Stimulated activated CD8-positive, alpha-beta memory T cell treated with anti-CD3 and anti-CD28 coated beads, Interleukin-4, amount 100 ng/mL, for 24 hours (primary cell): ENCODE measurements around the gene MPC1.
A peak's percentile ranks its signal among the peaks of the same experiment; 100 is the strongest.
"Not testable (repeated sequence)": the region's sequence is repeated elsewhere in the genome, so short reads cannot be mapped to it uniquely, and the experiment has no call there.

Experiments
- DNase-seq: peaks from one replicate; pipeline ENCODE4 v3.0.0-alpha.2; 2020; ENCODE audit warnings: low read depth

Gene MPC1

DNA sequence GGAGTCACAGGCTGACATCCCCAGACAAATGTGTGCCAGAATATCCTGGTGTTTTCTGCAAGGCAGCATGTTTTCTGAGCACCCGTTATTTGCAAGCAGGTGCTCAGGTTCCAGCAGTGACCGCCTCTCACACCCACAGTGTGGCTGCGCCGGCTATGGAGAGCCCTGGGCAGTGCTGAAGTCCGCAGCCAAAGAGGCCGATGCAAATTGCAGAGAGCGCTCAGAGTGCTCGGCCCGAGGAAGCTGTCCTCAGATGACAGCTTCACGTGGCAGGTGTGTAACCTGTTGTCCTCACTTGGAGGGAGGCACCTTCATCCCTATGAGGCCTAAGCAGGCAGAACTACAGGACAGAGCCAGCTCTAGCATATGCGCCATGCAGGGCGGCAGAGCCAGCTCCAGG is 23.5 kb upstream of the MPC1 start:
- DNase-seq: no peak

DNA sequence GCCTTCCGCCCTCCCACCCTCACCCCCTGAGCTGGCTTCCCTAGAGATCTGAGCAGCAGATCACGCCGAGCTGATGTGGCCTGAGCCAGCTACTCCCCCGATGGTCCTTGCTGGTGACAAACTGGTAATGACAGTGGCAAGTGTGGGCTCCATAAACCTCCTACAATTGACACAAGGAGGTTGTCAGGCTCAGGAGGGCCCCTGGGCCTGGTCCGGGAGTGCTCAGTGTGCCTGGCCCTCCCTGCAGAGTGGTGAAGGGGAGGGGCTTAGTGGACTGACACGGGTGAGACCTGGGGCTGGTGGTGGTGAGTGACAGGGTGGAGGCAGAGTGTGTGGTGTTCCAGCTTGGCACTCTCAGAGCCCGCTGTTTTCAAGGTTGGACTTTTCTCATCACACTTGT is 22.6 kb upstream of the MPC1 start:
- DNase-seq: no peak

DNA sequence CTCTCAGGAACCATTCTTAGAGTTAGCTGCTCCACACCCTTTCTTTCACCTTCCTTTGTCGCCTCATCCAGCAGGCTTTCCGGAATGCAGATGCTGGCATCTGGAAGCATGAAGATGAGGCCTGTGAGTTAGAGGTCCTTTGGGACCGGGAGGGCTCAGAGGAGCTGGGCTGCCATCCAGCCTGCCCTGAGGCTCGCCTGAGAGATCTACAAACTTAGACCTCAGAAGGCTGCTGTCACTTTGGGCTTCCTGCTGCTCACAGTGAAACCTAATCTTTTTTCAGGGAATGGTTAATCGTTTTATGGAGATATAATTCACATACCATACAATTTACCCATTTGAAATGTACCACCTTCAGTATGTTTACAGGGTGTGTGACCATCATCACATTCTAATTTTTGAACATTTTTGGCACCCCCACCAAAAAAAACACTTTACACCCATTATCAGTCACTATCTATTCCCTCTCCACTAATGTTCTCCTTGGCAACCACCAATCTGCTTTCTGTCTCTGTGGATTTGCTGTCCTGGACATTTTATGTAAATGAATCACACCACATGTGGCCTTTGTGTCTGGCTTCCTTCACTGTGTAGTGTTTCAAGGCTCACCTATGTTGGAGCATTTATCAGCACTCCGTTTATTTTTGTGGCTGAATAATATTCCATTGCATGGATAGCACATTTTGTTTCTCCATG is 20.0 kb upstream of the MPC1 start:
- no peak for DNase-seq

DNA sequence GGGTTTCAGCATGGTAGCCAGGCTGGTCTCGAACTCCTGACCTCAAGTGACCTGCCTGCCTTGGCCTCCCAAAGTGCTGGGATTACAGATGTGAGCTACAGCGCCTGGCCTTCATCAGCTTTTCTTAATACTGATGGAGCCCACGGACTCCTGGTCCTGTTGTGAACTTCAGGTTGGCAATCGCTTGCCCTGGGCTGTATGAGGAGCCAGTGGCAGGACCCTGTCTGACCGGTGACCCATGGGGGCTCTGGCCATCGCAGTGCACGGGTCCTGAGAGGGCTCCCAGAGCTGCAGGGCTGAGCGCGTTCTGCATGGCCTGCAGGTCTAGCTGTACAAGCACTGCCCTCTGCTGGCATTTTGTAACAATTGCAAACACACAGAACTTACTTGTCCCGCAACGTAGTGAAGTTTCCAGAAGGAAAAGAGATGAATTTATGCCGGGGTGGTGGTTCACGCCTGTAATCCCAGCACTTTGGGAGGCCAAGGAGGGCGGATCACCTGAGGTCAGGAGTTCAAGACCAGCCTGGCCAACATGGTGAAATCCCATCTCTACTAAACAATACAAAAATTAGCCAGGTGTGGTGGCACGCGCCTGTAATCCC is 18.0 kb upstream of the MPC1 start:
- DNase-seq: not testable (repeated sequence)

DNA sequence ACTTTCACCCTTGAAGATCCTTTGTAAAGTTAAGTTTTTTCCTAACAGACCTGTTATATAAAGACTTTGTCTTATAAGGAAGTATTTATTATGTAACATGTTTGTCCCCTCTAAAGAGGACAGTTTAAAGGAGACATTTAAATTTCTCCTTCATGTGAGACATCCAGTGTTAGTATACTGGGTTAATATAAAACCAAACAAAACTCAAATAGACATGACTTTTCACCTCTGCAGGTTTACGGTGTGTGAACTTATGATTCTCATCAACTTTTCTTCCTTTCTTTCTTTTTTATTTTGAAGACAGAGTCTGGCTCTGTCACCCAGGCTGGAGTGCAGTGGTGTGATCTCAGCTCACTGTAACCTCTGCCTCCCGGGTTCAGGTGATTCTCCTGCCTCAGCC is 17.4 kb upstream of the MPC1 start:
- DNase-seq: no peak

DNA sequence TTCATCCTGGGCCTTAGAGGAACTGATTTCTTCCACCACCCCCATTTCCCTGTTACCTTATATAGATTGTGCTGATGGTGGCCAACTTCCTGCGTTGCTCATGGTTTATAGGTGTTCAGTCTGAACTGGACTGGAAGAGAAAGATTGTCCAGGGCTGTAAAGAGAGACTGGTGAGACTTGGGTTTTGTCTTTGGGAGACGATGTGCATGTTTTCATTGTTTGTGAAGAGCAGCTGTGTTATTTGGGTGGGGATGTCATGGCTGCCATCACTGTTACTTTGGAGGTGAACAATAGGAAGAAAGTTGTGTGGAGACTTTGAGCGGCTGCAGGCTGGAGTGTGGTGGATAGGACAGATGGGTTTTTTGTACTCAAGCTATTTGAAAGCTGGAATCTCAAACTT is 15.6 kb upstream of the MPC1 start:
- no peak for DNase-seq

DNA sequence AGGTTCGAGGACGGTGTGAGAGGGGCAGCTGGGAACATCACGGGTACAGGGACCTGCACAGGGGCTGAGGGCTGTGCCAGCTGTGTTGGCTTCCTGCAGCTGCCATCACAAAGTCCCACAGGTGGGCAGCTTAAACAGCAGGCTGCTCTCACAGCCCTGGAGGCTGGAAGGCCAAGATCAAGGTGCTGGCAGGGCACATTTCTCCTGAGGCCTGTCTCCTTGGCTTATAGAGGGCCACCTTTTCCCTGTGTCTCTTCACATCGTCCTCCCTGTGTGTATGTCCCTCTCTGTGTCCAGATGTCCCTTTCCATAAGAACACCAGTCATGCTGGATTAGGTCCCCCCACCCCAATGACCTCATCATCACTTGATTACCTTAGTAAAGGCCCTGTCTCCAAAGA is 15.1 kb upstream of the MPC1 start:
- no peak for DNase-seq

DNA sequence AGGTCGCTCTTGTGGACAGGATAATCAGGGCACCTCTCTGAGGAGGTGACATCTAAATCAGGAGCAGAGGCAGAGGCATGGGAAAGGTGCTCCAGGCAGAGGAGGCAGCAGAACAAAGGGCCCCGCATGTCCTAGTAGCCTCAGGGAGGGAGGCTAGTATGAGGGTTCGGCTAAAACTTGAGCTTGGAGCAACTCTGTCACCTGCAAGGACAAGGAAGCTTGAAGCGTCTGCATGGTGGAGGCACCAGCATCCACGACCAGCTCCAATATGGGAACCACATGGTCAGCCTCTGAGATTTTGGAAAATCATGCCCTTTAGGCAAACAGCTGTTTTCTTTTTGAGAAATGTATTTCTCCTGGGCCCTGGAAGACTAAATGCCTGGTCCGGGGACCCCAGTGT is 13.0 kb upstream of the MPC1 start:
- no peak for DNase-seq

DNA sequence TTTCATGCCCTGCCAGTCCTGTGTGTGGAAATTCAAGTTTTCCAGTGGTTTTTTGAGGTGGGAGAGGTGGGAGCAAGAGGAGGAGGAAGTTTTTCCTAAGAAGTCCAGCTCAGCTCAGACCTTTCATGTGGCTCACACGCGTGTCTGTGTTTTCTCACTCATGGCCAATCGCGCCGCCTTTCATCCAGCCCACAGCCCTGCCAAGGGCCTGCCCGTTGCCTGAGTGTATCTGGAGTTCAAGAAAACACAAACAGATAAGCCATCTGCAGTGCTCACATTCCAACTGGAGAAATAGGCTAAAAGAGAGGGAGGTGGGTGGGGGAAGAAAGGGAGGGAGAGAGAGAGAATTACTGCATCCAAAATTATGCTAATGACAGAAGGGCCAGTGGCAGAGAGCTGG is 12.6 kb upstream of the MPC1 start:
- DNase-seq: no peak

DNA sequence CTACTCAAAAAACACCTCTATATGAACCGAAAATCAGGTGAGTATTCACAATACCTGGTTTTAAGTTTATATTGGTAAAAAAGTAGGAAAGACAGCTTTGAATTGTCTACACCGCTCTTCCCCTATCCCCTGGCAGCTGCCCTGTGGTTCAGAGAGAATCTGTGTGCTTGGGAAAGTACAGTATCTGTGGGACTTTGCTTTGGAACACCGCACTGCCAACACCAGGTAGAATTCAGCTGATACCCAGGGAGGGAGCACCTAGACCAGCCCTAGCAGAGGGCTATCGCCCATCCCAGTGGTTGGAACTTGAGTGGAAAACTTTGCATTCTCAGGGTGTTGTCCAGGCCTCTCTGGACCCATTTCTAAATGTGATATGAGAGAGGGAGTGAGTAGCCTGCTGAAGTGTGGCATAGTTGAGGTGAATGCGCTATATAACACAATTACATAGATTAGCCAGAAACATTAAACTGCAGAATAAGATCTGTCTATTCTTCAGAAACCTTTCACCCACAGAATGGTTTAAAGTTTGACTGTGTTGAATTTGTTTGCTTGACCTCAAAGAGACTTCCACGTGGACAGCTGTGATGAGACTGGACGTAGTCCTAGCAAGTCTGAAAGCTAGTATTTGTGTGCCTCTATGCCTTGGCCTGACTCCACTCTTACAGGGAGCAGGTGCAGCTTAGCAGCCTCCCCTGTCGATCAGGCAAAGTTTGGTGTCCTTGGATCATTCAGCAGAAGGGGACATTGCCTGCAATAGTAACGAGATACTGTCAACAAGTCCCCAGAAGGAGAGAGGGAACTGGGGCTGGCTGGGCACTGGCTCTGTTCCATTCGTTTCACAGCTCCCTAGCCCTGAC is 11.5 kb upstream of the MPC1 start:
- DNase-seq: no peak

DNA sequence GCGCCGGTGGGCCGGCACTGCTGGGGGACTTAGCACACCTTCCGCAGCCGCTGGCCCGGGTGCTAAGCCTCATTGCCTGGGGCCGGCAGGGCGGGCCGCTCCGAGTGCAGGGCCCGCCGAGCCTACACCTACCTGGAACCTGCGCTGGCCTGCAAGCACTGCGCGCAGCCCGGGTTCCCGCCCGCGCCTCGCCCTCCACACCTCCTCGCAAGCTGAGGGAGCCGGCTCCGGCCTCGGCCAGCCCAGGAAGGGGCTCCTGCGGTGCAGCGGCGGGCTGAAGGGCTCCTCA is 10.7 kb upstream of the MPC1 start:
- DNase-seq: no peak

DNA sequence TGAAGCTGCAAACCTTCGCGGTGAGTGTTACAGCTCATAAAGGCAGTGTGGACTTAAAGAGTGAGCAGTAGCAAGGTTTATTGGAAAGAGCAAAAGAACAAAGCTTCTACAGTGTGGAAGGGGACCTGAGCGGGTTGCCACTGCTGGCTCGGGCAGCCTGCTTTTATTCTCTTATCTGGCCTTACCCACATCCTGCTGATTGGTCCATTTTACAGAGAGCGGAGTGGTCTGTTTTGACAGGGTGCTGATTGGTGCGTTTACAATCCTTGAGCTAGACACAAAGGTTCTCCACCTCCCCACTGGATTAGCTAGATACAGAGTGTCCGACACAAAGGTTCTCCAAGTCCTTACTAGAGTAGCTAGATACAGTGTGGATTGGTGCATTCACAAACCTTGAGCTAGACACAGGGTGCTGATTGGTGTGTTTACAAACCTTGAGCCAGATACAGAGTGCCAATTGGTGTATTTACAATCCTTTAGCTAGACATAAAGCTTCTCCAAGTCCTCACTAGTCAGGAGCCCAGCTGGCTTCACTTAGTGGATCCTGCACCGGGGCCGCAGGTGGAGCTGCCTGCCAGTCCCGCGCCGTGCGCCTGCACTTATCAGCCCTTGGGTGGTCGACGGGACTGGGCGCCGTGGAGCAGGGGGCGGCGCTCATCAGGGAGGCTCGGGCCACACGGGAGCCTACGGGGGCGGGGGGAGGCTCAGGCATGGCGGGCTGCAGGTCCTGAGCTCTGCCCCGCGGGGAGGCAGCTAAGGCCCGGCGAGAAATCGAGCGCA is 10.2 kb upstream of the MPC1 start:
- DNase-seq: not testable (repeated sequence)

DNA sequence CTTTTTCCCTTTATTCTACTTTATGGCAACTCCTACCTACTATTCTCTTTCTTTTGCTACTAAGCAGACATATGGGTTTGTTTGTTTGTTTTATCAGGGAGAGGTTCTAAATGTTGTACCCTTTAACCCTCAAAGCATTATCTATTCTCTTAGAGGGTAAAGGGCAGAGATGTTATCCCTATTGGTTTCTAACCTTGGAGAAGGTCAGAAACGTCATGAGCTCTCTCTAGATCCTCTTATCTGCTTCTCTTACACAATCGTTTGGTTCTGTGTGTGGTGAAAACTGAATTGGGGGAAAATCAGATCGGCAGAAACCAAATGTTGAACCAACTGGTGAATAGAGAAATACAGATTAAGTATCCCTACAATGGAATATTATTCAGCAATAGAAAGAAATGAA is 6.4 kb upstream of the MPC1 start:
- DNase-seq: no peak

DNA sequence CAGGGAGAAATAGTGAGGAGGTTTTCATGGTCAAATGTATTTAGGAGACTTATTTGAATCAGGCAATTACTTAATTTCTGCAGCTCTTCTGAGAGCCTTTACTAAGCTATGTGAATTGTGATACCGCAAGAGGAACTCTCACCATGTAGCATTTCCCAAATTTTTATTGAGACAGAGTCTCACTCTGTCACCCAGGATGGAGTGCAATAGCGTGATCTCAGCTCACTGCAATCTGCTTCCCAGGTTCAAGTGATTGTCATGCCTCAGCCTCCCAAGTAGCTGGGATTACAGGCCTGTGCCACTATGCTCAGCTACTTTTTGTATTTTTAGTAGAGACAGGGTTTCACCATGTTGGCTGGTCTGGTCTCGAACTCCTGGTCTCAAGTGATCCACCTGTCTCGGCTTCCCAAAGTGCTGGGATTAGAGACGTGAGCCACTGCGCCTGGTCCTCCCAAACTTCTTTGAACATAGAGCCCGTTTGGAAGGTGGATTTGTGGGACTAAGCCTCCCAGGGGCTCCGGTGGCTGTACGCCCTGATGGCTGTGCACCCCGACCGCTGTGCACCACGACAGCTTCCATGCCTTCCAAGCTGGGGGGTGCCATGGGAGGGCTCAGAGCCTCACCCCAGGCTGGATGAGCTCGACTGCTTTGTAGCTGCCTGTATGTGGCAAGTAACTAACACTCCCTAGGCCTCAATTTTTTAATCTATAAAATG is 5.7 kb upstream of the MPC1 start:
- DNase-seq: no peak

DNA sequence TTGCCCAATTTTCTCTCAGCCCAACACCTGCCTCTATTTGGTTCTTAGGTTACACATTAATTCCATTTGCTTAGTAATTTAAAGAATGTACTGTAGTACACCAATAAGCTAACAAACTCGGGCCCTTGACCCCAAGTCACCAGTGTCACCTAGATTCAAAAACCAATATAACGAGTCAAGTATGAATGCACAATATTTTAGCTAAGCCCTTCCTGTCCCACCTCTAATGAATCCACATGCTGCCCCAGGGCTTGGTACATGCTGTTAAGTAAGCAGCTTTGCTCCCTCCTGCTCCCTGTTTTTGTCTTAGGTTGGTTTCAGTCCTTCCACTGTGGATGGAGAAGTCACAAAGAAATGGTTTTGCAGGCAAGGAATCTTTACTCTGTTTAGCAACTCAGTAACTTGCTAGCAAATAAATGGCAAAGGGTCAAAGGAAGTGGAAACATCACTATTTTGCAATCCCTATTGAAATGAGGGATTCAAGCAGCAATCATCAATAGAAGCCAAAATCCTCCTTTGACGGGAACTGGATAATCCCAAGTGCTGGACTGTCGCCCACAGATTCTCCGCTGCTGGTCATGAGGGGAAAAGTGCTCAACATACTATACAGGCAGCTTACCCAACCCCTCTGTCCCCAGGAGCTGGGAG is 5.0 kb upstream of the MPC1 start:
- no peak for DNase-seq

DNA sequence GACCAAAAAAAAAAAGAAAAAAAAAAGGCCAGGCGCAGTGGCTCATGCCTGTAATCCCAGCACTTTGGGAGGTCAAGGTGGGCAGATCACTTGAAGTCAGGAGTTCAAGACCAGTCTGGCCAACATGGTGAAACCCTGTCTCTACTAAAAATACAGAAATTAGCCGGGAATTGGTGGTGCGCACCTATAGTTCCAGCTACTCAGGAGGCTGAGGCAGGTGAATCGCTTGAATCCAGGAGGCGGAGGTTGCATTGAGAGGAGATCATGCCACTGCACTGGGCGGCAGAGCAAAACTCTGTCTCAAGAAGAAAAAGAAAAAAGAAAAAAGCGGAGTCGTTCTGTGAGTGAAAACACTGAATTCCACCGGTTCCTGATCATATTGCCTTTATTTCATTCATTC is 4.4 kb upstream of the MPC1 start:
- not testable (repeated sequence) for DNase-seq

DNA sequence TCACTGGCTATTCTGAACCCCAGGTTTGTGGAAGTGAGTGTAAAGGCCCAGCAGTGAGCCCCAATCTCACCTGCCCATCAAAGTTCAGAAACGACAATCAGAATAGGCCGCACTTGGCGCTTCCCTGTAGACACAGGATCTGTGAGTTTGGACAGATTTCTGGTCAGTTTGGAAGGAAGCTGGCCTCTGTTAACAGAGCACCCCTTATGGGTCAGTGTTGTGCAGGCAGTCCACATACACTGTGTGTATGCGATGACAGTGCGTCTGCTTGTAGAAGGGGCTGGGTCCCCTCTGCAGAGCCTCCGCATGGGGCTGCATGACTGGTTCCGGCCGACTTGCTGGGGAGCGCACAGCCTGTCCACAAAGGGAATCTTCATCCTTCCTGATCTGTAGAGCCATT is 3.4 kb upstream of the MPC1 start:
- DNase-seq: no peak

DNA sequence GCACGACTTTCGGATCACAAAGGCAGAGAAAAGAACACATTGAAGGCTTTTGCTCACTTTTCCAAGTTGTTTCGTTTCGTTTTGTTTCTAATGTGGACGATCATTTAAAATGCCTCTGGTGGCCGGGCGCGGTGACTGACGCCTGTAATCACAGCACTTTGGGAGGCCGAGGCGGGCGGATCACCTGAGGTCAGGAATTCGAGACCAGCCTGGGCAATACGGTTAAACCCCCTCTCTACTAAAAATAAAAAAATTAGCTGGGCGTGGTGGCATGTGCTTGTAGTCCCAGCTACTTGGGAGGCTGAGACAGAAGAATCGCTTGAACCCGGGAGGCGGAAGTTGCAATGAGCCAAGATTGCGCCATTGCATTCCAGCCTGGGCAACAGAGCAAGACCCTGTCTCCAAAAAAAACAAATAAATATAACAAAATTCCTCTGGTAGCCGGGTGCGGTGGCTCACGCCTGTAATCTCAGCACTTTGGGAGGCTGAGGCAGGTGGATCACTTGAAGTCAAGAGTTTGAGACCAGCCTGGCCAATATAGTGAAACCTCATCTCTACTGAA is 1.1 kb upstream of the MPC1 start:
- not testable (repeated sequence) for DNase-seq

DNA sequence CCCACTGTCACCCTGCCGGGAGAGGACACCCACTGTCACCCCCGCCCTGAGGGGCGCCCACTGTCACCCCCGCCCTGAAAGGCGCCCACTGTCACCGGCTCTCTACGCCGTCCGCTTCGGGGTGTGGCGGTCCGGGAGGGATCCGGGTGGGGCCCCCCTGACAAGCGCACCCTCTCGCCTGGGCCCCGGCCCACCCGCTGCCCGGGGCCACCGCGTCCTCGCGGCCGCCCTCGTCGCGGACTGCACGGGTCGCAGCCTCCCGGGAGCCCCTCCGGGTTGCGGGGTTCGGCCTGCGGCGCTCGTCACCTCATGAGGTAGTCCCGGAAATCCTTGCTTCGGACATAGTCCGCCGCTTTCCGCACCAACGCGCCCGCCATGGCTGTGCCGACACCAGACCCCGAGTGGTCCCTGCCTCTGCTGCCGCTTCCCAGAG is 224 bp downstream of the MPC1 start:
- DNase-seq: no peak

DNA sequence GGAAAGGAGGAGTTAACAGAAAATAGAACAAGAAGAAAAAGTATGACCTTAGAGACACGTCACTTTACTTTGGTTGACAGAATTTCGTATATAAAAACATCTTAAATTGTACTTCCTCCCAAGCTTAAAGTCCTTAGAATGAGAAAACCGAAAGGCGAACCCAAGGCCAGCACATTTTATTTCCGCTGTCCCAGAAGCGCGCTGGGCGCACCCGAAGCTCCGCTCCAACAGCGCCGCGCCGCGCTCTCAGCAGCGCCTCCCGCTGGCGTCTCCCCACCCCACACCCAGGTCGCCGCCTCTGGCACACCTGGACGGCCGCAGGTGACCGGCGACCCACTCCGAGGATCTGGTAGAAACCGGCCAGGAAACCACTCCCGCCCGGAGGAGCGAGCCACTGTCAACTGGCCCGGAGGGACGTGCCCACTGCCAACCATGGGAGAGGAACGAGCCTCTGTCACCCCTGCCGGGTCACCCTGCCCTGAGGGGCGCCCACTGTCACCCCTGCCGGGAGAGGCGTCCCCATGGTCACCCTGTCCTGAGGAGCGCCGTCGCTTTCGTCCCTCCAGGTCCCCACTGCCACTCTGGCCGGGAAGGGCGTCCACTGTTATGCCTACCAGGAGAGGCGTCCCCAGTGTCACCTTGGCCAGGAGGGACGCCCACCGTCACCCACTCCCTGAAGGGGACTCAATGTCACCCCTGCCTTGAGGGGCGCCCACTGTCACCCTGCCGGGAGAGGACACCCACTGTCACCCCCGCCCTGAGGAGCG is 824 bp downstream of the MPC1 start:
- DNase-seq: peak; percentile 56

DNA sequence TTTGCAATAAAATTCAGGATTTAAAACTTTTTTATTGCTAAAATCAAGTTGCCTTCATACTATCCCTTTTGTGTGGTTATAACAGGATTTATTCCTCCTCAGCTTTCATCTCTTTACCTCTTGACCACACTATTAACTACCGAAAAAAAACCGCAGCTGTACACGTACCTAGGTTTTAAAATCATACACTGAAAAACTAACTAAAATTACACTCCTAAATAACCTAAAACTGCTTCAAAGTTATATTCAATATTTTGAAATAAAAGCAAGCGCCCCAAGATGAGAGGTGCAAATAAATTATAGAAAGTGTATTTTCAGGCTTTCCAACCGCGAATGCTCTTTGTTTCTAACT is 1.4 kb downstream of the MPC1 start:
- no peak for DNase-seq
